Neural progenitor cell (in vitro differentiated cells): ENCODE results near the gene NUP93. TPM values are rescaled to one million over a fixed set of nuclear protein-coding genes. Genes with fewer than 3 reads are reported as not detected.

ENCODE experiments used
- DNase-seq: peaks from one replicate; pipeline ENCODE4 v3.0.0-alpha.2; 2016; ENCODE audit warnings: low spot score
- H2AFZ ChIP-seq: fragments of 200-600 bp; sonication (generic); replicated peaks from 2 replicates; pipeline ENCODE4 v1.6.1; 2016; ENCODE audit warnings: antibody characterized with exemption
- H3F3A ChIP-seq: fragments of 200-600 bp; sonication (generic); 2 replicates; pipeline ENCODE4 v1.6.1; 2016; ENCODE audit warnings: antibody characterized with exemption, low read depth
- H3K27ac ChIP-seq: fragments of 200-600 bp; sonication (generic); 2 replicates; pipeline ENCODE4 v1.5.1; 2016; ENCODE audit warnings: mild to moderate bottlenecking
- H3K27me3 ChIP-seq: fragments of 200-600 bp; sonication (generic); 2 replicates; pipeline ENCODE4 v1.6.1; 2016; ENCODE audit warnings: mild to moderate bottlenecking, moderate library complexity
- H3K36me3 ChIP-seq: fragments of 200-600 bp; sonication (generic); 2 replicates; pipeline ENCODE4 v1.5.1; 2016
- H3K4me1 ChIP-seq: fragments of 200-600 bp; sonication (generic); 2 replicates; pipeline ENCODE4 v1.6.1; 2016; ENCODE audit warnings: mixed run types
- H3K4me2 ChIP-seq: fragments of 200-600 bp; sonication (generic); 2 replicates; pipeline ENCODE4 v1.6.1; 2016
- H3K4me3 ChIP-seq: fragments of 200-600 bp; sonication (generic); 2 replicates; pipeline ENCODE4 v1.5.1; 2016
- H3K79me2 ChIP-seq: fragments of 200-600 bp; sonication (generic); 2 replicates; pipeline ENCODE4 v1.6.1; 2016; ENCODE audit warnings: low read depth
- H3K9ac ChIP-seq: fragments of 200-600 bp; sonication (generic); 2 replicates; pipeline ENCODE4 v1.6.1; 2016
- H3K9me3 ChIP-seq: fragments of 200-600 bp; sonication (generic); 2 replicates; pipeline ENCODE4 v1.5.1; 2016; ENCODE audit warnings: low read depth
- H4K20me1 ChIP-seq: fragments of 200-600 bp; sonication (generic); 2 replicates; pipeline ENCODE4 v1.6.1; 2016; ENCODE audit warnings: low read depth
- H3K27ac Mint-ChIP-seq: 3 replicates; pipeline ENCODE4 v1.8.0; 2021; ENCODE audit warnings: mixed read lengths
- H3K27me3 Mint-ChIP-seq: 2 replicates; pipeline ENCODE4 v1.8.0; 2022; ENCODE audit warnings: low read depth, mild to moderate bottlenecking, inconsistent platforms, moderate library complexity, mixed read lengths; ENCODE audit not compliant: insufficient read depth
- H3K36me3 Mint-ChIP-seq: 3 replicates; pipeline ENCODE4 v1.8.0; 2021; ENCODE audit warnings: mixed read lengths
- H3K4me1 Mint-ChIP-seq: 3 replicates; pipeline ENCODE4 v1.8.0; 2021; ENCODE audit warnings: mixed read lengths
- H3K4me3 Mint-ChIP-seq: 3 replicates; pipeline ENCODE4 v1.8.0; 2021; ENCODE audit warnings: mild to moderate bottlenecking, moderate library complexity, mixed read lengths
- H3K9me3 Mint-ChIP-seq: 3 replicates; pipeline ENCODE4 v1.8.0; 2020; ENCODE audit warnings: mixed read lengths
- CTCF ChIP-seq: fragments of 200-600 bp; sonication (generic); IDR thresholded peaks from 2 replicates; pipeline ENCODE4 v1.5.1; 2017; ENCODE audit warnings: antibody characterized with exemption, mild to moderate bottlenecking
- EZH2 ChIP-seq: fragments of 200-600 bp; sonication (generic); IDR thresholded peaks from 2 replicates; pipeline ENCODE4 v1.6.1; 2017; ENCODE audit warnings: antibody characterized with exemption, mild to moderate bottlenecking, moderate library complexity
- EZH2phosphoT487 ChIP-seq: fragments of 200-600 bp; sonication (generic); IDR thresholded peaks from 2 replicates; pipeline ENCODE4 v1.6.1; 2017; ENCODE audit warnings: antibody characterized with exemption
- total RNA-seq: library from RNA; depleted of rRNA; stranded (reverse); fragments of >200 nt; gene quantifications from 2 replicates; pipeline ENCODE4 v1.2.3, GENCODE V29; 2015; ENCODE audit warnings: low replicate concordance

NUP93 gene
- total RNA-seq, 1 donor from 2014 or later, result 116 TPM

- Histone ChIP-seq H3K9me3 (no peaks in the 10 kb centered on the region), H3K27ac (no peak overlapping the region), H3K27me3 (no peaks in the 10 kb centered on the region), H3K4me2 (no peak overlapping the region), H3K79me2 (no peaks in the 10 kb centered on the region), H3K4me1 (no peaks in the 10 kb centered on the region), H4K20me1 (no peaks in the 10 kb centered on the region), H3K9ac (no peak overlapping the region), H3F3A (no peaks in the 10 kb centered on the region), H3K4me3 (no peak overlapping the region), H3K36me3 (no peaks in the 10 kb centered on the region), H2AFZ (no peak overlapping the region)
- no peaks in the 10 kb centered on the region for H3K9me3 Mint-ChIP-seq
- peaks cover 38% of the 10 kb centered on the region for H3K36me3 Mint-ChIP-seq
- DNase-seq, result no peak
- TF ChIP-seq EZH2 (no peak), EZH2phosphoT487 (no peak), CTCF (no peak)
- H3K27me3 Mint-ChIP-seq, result no peaks in the 10 kb centered on the region
- no peak overlapping the region for H3K4me3 Mint-ChIP-seq
- no peaks in the 10 kb centered on the region for H3K4me1 Mint-ChIP-seq
- H3K27ac Mint-ChIP-seq, result no peak overlapping the region
These were observed 105.4 kb downstream of the NUP93 start for GRCh38 chr16:56835320-56835719.

GRCh38 chr16:56836410-56837230, 106.7 kb downstream of the NUP93 start:
- Histone ChIP-seq H2AFZ (no peak overlapping the region), H3K36me3 (peaks cover under 1% of the 10 kb centered on the region), H3K27me3 (no peaks in the 10 kb centered on the region), H3K9ac (no peak overlapping the region), H3K4me2 (no peak overlapping the region), H3K4me1 (no peaks in the 10 kb centered on the region), H4K20me1 (no peaks in the 10 kb centered on the region), H3K9me3 (no peaks in the 10 kb centered on the region), H3K4me3 (no peak overlapping the region), H3F3A (no peaks in the 10 kb centered on the region), H3K27ac (no peak overlapping the region), H3K79me2 (no peaks in the 10 kb centered on the region)
- DNase-seq, result no peak
- Mint-ChIP-seq H3K36me3 (peaks cover 45% of the 10 kb centered on the region), H3K27me3 (no peaks in the 10 kb centered on the region), H3K27ac (no peak overlapping the region), H3K4me1 (peaks cover 6% of the 10 kb centered on the region), H3K9me3 (no peaks in the 10 kb centered on the region), H3K4me3 (no peak overlapping the region)
- TF ChIP-seq CTCF (no peak), EZH2phosphoT487 (no peak), EZH2 (no peak)

GRCh38 chr16:56838622-56839337, 108.9 kb downstream of the NUP93 start:
- Histone ChIP-seq H3K36me3 (peaks cover 4% of the 10 kb centered on the region), H2AFZ (no peak overlapping the region)

More at GRCh38 chr16:56838622-56839337, 108.9 kb downstream of the NUP93 start:
- H3K4me1 Mint-ChIP-seq, result peaks cover 6% of the 10 kb centered on the region
- no peak overlapping the region for H3K27ac Mint-ChIP-seq
- H3K9me3 Mint-ChIP-seq, result no peaks in the 10 kb centered on the region
- Histone ChIP-seq H3K27me3 (no peaks in the 10 kb centered on the region), H3K27ac (no peak overlapping the region), H4K20me1 (no peaks in the 10 kb centered on the region), H3K9ac (no peak overlapping the region), H3K79me2 (no peaks in the 10 kb centered on the region), H3K4me3 (no peak overlapping the region), H3K4me2 (no peak overlapping the region), H3F3A (no peaks in the 10 kb centered on the region), H3K9me3 (no peaks in the 10 kb centered on the region), H3K4me1 (no peaks in the 10 kb centered on the region)
- no peak overlapping the region for H3K4me3 Mint-ChIP-seq
- peaks cover 46% of the 10 kb centered on the region for H3K36me3 Mint-ChIP-seq
- no peaks in the 10 kb centered on the region for H3K27me3 Mint-ChIP-seq
- TF ChIP-seq EZH2phosphoT487 (no peak), EZH2 (no peak), CTCF (no peak)
- DNase-seq, result no peak
